Epithelial cell of esophagus (primary cell): Measurements from ENCODE around the gene TRAPPC2B.

ENCODE experiments used
- DNase-seq: peaks from one replicate; pipeline ENCODE4 v3.0.0; 2010; ENCODE audit warnings: low read depth
- H3K4me3 ChIP-seq: 2 replicates; pipeline ENCODE4 v1.5.1; 2011; ENCODE audit warnings: mild to moderate bottlenecking, low read length, control low read depth
- TF ChIP-seq, protein P1 (sequence below): IDR thresholded peaks from 2 replicates; pipeline ENCODE4 v1.5.1; 2011; ENCODE audit warnings: low read depth, mild to moderate bottlenecking, low read length, control low read depth, inconsistent platforms; ENCODE audit not compliant: insufficient read depth; ENCODE audit errors: missing control alignments

The TRAPPC2B gene

DNA sequence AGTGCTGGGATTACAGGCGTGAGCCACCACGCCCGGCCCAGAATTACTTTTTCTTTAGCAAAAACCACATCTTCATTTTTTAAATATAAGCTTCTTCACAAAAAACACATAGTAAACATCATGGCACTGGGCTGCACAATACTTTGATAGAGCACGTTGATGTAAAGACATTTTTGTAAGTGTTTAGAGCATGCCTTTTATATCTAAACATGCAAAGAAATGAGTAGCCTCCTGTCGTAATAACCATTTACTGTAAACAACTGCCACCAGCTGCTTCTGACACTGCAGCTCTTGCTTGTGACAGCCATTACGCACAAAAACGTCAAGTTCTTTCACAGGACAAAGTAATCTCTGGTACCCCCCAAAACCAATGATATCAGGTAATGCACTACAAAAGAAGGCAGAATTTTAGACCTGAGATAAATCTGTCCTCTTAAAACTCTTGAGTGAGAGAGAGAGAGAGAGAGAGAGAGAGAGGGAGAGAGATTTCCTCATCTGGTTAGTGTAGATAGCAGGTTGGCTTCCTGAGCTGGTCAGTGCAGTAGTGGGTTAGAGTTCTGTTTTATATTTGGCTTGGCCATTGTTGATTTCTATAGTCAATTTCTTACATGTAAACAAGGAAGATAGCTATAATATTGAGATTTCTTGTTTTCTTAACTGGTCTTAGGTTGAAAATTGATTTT, 19.6 kb downstream of the TRAPPC2B start:
- no peak for DNase-seq
- TF ChIP-seq, protein P1, sequence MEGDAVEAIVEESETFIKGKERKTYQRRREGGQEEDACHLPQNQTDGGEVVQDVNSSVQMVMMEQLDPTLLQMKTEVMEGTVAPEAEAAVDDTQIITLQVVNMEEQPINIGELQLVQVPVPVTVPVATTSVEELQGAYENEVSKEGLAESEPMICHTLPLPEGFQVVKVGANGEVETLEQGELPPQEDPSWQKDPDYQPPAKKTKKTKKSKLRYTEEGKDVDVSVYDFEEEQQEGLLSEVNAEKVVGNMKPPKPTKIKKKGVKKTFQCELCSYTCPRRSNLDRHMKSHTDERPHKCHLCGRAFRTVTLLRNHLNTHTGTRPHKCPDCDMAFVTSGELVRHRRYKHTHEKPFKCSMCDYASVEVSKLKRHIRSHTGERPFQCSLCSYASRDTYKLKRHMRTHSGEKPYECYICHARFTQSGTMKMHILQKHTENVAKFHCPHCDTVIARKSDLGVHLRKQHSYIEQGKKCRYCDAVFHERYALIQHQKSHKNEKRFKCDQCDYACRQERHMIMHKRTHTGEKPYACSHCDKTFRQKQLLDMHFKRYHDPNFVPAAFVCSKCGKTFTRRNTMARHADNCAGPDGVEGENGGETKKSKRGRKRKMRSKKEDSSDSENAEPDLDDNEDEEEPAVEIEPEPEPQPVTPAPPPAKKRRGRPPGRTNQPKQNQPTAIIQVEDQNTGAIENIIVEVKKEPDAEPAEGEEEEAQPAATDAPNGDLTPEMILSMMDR, result no peak
- H3K4me3 ChIP-seq, result no peak overlapping the region

DNA sequence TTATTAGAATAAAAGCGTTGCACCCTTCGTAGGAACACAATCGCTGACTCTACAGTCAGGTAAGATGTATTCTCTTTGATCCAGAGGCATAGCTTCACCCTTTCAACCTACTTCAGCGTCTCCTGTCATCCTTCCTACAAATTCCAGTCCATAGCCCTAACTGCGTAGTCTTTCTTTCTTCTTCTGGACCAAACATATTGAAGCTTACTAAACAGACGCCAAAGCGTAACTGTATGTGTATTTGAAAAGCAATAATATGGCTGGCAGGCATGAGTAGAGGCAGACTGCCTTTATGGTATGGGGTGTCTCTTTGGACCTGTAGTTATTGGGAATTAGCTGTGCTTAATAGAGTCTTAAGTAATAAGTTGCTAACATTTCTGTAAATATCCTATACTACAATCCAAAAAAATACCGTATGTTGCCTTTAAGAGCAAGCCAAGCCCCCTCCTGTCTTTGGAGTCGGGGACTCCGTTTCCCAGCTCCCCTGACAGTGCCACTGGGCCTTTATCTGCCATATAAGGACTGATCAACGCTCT, 25.9 kb downstream of the TRAPPC2B start:
- TF ChIP-seq, protein P1, result no peak
- H3K4me3 ChIP-seq, result peak overlapping the region; percentile 94
- no peak for DNase-seq

DNA sequence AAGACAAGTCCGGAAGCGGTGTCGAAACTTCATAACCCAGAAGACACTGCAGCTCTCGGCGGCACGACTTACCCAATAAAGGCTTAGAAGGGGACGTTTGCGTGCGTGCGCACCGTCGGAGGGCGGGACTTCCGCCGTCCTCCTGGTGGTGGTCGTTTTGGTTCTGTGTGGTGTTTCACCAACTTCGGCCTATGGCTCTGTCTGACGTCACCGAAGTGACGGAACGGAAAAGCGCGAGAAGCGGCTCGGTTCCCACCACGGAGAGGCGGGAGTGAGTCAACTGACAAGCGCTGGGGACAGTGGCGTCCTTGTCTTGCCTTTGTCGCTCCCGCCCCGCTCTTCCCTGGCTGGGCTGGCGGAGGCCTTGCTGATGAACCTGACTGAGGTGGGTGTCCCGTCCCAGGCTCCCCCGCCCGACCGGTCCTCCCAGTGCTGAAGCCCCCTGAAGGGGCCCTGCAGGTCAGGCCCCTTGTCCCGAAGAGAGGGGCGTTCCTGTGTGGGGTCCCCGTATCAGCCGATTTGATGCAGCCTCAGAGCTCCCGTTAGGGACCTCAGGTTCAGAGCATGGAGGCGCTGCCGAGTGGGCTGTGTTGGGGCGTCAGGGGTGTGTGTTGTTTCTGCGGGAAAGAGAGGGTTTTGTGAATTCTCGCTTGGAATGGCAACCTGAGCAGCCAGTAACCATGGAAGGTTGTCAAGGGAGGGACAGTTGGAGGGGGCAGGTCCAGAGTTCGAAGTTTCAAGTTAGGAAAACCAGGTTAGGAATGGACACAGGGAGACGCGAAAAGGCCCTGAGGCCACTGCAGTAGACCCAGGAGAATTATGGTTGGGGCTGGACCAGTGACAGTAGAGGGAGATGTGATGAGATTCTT, 26.6 kb downstream of the TRAPPC2B start, which contains the start of gene ZNF548:
TSS of gene ZNF548 (plus strand) at position 125 of the 869 bp plus-strand sequence. CDS start at position 371, 246 bp downstream.
- DNase-seq, result peak; percentile 98
- peak within 1 kb of the TSS; percentile 94 for H3K4me3 ChIP-seq
- TF ChIP-seq, protein P1, result no peak

DNA sequence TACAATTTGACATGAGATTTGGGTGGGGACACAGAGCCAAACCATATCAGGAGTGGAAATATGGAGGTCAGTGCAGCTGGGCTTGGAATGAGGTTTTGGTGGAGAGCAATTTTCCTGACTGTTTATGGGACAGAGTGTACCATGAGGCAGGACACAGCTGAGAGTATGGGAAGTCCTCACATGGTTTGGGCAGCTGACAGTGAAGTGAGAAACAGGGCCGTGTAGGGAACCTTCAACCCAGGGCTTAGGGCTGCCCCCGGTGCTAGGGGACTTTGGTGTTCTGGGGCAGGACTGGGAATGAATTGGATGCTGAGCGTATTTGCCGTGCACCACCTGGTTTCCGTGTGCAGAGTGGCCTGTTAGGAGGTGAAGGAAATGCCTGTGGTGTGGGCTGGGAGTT, 32.4 kb downstream of the TRAPPC2B start:
- DNase-seq, result no peak
- H3K4me3 ChIP-seq, result no peak overlapping the region
- TF ChIP-seq, protein P1, result no peak

DNA sequence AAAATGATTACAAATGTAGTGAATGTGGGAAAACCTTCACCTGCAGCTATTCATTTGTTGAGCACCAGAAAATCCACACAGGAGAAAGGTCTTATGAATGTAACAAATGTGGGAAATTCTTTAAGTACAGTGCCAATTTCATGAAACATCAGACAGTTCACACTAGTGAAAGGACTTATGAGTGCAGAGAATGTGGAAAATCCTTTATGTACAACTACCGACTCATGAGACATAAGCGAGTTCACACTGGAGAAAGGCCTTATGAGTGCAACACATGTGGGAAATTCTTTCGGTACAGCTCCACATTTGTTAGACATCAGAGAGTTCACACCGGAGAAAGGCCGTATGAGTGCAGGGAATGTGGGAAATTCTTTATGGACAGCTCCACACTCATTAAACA, 35.5 kb downstream of the TRAPPC2B start:
- no peak overlapping the region for H3K4me3 ChIP-seq
- TF ChIP-seq, protein P1, result no peak
- no peak for DNase-seq

DNA sequence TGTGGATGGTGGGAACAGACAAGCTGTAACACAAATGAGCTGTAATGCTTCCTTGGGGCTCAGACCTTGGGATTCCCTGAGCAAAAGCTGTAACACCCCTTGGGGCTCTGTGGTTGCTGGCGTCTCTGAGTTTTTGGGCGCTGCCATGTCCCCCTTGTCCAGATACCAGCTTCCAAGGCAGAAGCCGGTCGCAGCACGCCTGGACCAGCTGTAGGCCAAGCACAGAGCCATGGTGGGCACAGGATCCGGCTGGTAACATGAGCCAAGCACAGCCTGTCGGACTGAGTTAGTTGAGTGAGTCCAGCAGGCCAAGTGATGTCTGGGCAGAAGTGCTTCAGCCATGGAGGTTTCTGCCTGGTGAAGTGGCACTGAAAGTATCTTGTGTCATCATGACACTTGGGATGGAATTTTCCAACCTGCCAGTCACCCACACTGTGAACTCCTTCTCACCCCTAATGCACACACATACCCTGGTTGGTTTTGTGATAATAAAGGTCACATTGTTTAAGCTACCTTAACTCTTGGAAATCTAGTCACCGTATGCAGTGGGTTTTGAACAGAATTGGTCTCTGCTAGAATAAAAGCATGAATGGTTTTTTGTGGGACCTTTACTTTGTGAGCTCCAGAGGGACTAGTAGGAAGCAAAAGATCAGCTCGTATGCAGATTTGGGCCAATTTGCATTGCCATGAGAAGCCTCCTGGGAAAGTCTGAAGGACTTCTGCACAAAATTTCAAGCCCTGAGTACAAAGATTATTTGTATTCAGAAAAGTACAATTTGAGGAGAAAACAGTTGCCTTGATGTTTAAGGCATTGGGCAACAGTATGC, 40.6 kb downstream of the TRAPPC2B start:
- TF ChIP-seq, protein P1, result no peak
- H3K4me3 ChIP-seq, result no peak overlapping the region
- no peak for DNase-seq
